PFSK-1 (cell line): ENCODE measurements around the gene BMERB1.

ENCODE experiments used
- POLR2AphosphoS5 ChIP-seq: IDR thresholded peaks from 2 replicates; pipeline ENCODE4 v1.6.1; 2012; ENCODE audit warnings: low read depth, mild to moderate bottlenecking, control low read depth, low read length, moderate library complexity
- TAF1 ChIP-seq: IDR thresholded peaks from 2 replicates; pipeline ENCODE4 v1.6.1; 2012; ENCODE audit warnings: low read length, control low read depth, borderline replicate concordance; ENCODE audit not compliant: insufficient read depth
- TF ChIP-seq, protein P1 (sequence below), 2 experiments: IDR thresholded peaks; 2 replicates each; pipeline versions ENCODE4 v1.6.1 to v1.8.0; 2011 to 2012; ENCODE audit warnings: low read depth in 2 of 2, low read length in 2 of 2, control low read depth in 1 of 2, inconsistent platforms in 1 of 2, mild to moderate bottlenecking in 1 of 2, moderate library complexity in 1 of 2; ENCODE audit not compliant: insufficient read depth in 1 of 2

DNA sequence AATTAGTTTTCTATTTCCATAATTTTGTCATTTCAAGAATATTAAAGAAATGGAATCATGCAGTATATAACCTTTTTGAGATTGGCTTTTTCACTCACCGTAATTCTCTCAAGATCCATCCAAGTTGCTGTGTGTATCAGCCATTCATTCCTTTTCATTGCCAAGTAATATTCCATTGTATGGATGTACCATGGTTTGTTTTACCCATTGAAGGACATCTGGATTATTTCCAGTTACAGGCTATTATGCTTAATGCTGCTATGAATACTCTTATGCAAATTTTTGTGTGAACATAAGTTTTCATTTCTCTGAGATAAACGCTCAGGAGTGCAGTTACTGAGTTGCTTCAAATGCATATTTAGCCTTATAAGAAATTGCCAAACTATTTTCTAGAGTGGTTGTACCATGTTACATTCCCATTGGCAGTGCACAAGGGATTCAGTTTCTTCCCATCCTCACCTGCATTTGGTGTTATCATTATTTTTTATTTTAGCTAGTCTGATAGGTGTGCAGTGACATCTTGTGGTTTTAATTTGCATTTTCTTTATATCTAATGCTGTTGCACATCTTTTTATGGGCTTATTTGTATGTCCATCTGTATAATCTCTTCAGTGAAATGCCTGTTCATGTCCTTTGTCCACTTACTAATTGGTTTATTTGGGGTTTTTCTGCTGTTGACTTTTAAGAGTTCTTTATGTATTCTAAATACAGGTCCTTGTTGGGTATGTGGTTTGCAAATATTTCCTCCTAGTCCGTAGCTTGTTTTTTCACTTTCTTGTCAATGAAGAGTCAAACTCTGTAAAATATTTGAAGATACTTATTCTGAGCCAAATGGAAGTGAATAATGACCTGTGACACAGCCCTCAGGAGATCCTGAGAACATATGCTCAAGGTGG is 32.7 kb downstream of the BMERB1 start:
- TF ChIP-seq POLR2AphosphoS5 = no peak
- TF ChIP-seq, protein P1, sequence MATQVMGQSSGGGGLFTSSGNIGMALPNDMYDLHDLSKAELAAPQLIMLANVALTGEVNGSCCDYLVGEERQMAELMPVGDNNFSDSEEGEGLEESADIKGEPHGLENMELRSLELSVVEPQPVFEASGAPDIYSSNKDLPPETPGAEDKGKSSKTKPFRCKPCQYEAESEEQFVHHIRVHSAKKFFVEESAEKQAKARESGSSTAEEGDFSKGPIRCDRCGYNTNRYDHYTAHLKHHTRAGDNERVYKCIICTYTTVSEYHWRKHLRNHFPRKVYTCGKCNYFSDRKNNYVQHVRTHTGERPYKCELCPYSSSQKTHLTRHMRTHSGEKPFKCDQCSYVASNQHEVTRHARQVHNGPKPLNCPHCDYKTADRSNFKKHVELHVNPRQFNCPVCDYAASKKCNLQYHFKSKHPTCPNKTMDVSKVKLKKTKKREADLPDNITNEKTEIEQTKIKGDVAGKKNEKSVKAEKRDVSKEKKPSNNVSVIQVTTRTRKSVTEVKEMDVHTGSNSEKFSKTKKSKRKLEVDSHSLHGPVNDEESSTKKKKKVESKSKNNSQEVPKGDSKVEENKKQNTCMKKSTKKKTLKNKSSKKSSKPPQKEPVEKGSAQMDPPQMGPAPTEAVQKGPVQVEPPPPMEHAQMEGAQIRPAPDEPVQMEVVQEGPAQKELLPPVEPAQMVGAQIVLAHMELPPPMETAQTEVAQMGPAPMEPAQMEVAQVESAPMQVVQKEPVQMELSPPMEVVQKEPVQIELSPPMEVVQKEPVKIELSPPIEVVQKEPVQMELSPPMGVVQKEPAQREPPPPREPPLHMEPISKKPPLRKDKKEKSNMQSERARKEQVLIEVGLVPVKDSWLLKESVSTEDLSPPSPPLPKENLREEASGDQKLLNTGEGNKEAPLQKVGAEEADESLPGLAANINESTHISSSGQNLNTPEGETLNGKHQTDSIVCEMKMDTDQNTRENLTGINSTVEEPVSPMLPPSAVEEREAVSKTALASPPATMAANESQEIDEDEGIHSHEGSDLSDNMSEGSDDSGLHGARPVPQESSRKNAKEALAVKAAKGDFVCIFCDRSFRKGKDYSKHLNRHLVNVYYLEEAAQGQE (IDR thresholded peaks at IDR 0.05; ENCODE audit: insufficient read depth in 1 of 2, low read depth in 2 of 2, low read length in 2 of 2) = no peak
- no peak for TF ChIP-seq TAF1
